BLaER1 (cell line): ENCODE results near the gene ANKRD13D.
A peak's percentile ranks its signal among the peaks of the same experiment; 100 is the strongest.

Experiments used
- H3K27ac ChIP-seq: shearing (Covaris generic); formaldehyde crosslinking; 2 replicates; pipeline ENCODE4 v1.8.1; 2022
- H3K27me3 ChIP-seq: shearing (Covaris generic); formaldehyde crosslinking; 2 replicates; pipeline ENCODE4 v1.8.1; 2022
- H3K36me3 ChIP-seq: shearing (Covaris generic); formaldehyde crosslinking; 2 replicates; pipeline ENCODE4 v1.8.1; 2022
- H3K4me1 ChIP-seq: shearing (Covaris generic); formaldehyde crosslinking; 2 replicates; pipeline ENCODE4 v1.8.1; 2022
- H3K4me2 ChIP-seq: shearing (Covaris generic); formaldehyde crosslinking; 2 replicates; pipeline ENCODE4 v1.8.1; 2022
- H3K4me3 ChIP-seq: shearing (Covaris generic); formaldehyde crosslinking; 2 replicates; pipeline ENCODE4 v1.8.1; 2022
- H3K9ac ChIP-seq: shearing (Covaris generic); formaldehyde crosslinking; 2 replicates; pipeline ENCODE4 v1.8.1; 2022
- H3K9me3 ChIP-seq: shearing (Covaris generic); formaldehyde crosslinking; 2 replicates; pipeline ENCODE4 v1.8.1; 2022
- H4K20me1 ChIP-seq: shearing (Covaris generic); formaldehyde crosslinking; 2 replicates; pipeline ENCODE4 v1.8.1; 2022
- Cebpa-rat ChIP-seq: shearing (Covaris generic); IDR thresholded peaks from 2 replicates; pipeline ENCODE4 v1.8.1; 2022

ANKRD13D gene

GRCh38 chr11:67337257-67337656, 48.2 kb downstream of the ANKRD13D start:
- Histone ChIP-seq H3K4me2 (no peak overlapping the region), H4K20me1 (no peaks in the 10 kb centered on the region), H3K4me3 (no peak overlapping the region), H3K9me3 (peaks cover 7% of the 10 kb centered on the region), H3K27ac (no peak overlapping the region), H3K9ac (no peak overlapping the region), H3K27me3 (no peaks in the 10 kb centered on the region), H3K4me1 (no peaks in the 10 kb centered on the region), H3K36me3 (no peaks in the 10 kb centered on the region; the same call in 1 of the 2 replicates)
- TF ChIP-seq Cebpa-rat: no peak

DNA sequence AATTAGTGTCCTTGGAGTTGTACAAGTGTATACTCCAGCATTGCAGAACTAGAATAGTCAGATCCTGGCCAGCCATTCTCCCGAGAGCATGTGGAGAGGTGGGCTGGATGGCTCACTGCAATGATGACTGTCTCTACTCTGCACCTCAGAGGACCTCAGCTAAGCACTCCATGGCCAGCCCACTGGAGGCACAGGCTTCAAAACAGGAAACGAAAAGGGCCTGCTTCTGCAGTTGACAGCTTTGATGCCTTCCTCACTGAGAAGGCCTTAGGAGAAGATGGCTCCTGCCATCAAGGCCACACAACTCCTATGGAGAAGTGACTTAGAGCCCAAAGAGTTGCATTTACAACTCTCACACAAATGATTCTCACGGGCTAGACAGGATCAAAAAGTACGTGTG, 55.2 kb downstream of the ANKRD13D start:
- Histone ChIP-seq H4K20me1 (no peaks in the 10 kb centered on the region), H3K4me1 (peaks cover 30% of the 10 kb centered on the region), H3K27ac (no peak overlapping the region), H3K4me2 (peak overlapping the region; percentile 34), H3K9me3 (peaks cover 11% of the 10 kb centered on the region), H3K9ac (no peak overlapping the region), H3K4me3 (no peak overlapping the region), H3K27me3 (no peaks in the 10 kb centered on the region), H3K36me3 (no peaks in the 10 kb centered on the region)
- no peak for TF ChIP-seq Cebpa-rat

- H3K27me3 ChIP-seq: no peaks in the 10 kb centered on the region
- no peak overlapping the region for H3K27ac ChIP-seq
- no peak overlapping the region for H3K4me3 ChIP-seq
- peaks cover 11% of the 10 kb centered on the region for H3K9me3 ChIP-seq
- peaks cover 40% of the 10 kb centered on the region for H3K4me1 ChIP-seq
- no peaks in the 10 kb centered on the region for H4K20me1 ChIP-seq
- TF ChIP-seq Cebpa-rat: no peak
- no peaks in the 10 kb centered on the region for H3K36me3 ChIP-seq
- H3K4me2 ChIP-seq: peak overlapping the region; percentile 34
- H3K9ac ChIP-seq: no peak overlapping the region
Observed at GRCh38 chr11:67345247-67345919, 56.3 kb downstream of the ANKRD13D start.

DNA sequence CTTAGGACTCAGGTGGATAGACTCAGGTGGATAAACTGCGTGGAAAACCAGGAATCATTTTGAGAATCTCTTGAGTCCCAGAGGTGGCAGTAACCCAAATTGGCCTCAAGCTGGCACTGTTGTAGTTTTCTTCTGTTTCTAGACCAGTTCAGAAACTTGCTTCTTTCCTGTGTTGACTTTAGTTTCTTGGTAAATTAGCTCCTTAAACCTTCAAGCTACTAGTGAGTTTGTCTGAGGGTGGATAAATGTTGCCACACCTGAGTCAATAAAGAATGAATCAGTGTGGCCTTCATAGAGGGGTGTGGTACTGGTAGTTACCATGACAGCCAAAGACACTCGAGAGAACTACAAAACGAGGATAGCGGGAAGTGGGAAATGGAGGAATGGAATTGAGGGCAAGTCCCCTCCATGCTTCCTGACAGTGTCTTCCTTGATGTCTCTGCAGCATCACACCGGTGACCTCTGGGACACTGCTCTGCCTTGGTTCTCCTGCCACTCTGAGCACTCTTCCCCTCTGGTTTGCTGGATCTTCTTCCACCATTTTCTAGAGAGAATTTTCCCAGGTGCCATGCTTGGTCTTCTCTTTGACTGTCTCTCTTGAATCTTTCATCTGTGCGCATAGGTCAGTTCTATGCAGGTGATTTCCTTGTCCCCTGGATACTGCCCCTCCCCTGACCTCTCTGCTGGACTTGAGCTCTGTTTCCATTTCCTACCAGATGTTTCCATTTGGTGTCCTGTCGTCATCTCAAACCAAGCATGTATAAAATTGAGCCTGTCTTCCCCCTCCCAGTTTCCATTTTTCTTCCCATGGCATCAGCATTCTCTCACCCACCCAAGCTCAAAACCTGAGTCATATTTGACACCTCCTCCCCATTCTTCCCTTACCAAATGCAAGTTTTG, 57.1 kb downstream of the ANKRD13D start:
- Histone ChIP-seq H3K4me3 (no peak overlapping the region), H3K4me1 (peaks cover 48% of the 10 kb centered on the region), H3K36me3 (no peaks in the 10 kb centered on the region), H3K9me3 (peaks cover 11% of the 10 kb centered on the region), H4K20me1 (no peaks in the 10 kb centered on the region), H3K27ac (no peak overlapping the region), H3K27me3 (no peaks in the 10 kb centered on the region), H3K4me2 (no peak overlapping the region), H3K9ac (no peak overlapping the region)
- no peak for TF ChIP-seq Cebpa-rat

- Histone ChIP-seq H4K20me1 (no peaks in the 10 kb centered on the region), H3K9ac (no peak overlapping the region), H3K4me1 (peaks cover 67% of the 10 kb centered on the region), H3K27ac (no peak overlapping the region), H3K36me3 (no peaks in the 10 kb centered on the region), H3K4me3 (no peak overlapping the region), H3K4me2 (no peak overlapping the region), H3K27me3 (no peaks in the 10 kb centered on the region), H3K9me3 (no peaks in the 10 kb centered on the region)
- TF ChIP-seq Cebpa-rat: no peak
Observed at GRCh38 chr11:67347964-67348749, 59.1 kb downstream of the ANKRD13D start.

DNA sequence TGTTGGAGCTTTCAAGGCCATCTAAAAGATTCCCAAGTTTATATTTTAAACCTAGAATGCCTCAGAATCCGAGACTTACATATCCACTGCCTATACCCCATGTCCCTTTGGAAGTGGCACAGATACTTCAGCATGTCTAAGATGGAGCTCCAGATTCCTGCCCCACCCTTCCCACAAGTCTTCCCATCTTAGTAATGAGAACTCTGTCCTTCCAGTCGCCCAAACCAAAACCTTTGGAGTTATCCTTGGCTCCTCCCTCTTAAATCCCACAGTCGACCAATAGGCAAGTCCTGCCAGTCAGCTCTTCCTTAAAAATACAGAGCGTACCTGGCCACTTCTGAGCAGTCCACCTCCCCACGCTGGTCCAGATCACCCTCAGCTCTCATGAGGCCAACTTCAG, 59.9 kb downstream of the ANKRD13D start:
- Histone ChIP-seq H3K4me3 (no peak overlapping the region), H3K27ac (no peak overlapping the region), H3K4me1 (peaks cover 67% of the 10 kb centered on the region), H3K9me3 (no peaks in the 10 kb centered on the region), H3K36me3 (no peaks in the 10 kb centered on the region), H3K4me2 (no peak overlapping the region), H3K9ac (no peak overlapping the region), H4K20me1 (no peaks in the 10 kb centered on the region), H3K27me3 (no peaks in the 10 kb centered on the region)
- TF ChIP-seq Cebpa-rat: no peak

DNA sequence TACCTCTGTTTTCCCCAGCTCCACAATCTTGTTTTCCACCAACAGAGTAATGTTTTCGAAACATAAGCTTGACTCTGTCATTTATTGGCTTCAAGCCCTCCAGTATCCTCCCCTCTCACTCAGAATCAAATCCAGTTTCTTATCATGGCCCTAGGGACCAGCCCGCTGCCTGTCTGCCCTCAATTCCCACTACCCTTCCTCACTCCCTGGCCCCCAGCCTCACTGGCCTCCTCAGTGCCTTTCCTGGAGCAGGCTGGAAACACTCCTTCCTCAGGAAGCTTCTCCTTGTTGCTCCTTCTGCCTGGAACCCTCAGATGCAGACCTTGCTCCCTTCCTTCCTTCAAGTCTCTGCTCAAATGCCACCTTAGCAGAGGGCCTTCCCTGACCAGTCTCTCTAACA, 60.4 kb downstream of the ANKRD13D start:
- Histone ChIP-seq H3K27me3 (no peaks in the 10 kb centered on the region), H3K27ac (no peak overlapping the region), H3K4me2 (no peak overlapping the region; the same call in 1 of the 2 replicates), H4K20me1 (no peaks in the 10 kb centered on the region), H3K4me3 (no peak overlapping the region), H3K9ac (no peak overlapping the region), H3K36me3 (no peaks in the 10 kb centered on the region), H3K9me3 (no peaks in the 10 kb centered on the region), H3K4me1 (peaks cover 67% of the 10 kb centered on the region)
- TF ChIP-seq Cebpa-rat: no peak

DNA sequence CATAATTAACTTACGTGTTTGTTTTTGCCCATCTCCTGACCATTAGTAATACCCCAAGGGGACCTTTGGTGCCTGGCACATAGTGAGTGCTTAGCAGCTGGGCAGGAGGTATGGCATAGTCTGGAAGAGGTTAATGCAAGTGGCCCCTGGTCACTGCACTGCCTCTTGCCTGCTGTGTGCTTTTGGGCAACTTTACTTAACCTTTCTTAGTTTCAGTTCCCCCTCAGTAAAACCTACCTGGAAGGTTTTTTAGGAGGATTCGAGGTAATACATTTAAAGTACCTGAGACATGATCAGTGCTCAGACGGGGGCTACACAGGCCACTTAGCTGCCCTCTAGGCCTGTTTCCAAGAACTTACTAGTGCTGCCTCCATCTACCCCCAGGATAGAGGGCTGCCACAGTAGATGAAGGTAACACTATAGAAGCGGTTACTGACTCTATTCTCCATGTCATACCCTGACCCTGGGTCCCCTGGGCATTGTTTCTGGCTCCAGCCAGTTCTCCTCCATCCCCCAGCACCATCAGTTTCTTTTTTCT, 60.9 kb downstream of the ANKRD13D start:
- Histone ChIP-seq H3K9me3 (no peaks in the 10 kb centered on the region), H3K36me3 (no peaks in the 10 kb centered on the region), H3K4me1 (peaks cover 67% of the 10 kb centered on the region), H3K9ac (0 out of 2 replicates have a peak overlapping the region, but pooled peaks have one; percentile 10), H3K4me3 (no peak overlapping the region), H3K4me2 (peak overlapping the region; percentile 34; the same call in 1 of the 2 replicates), H3K27ac (no peak overlapping the region), H4K20me1 (no peaks in the 10 kb centered on the region), H3K27me3 (no peaks in the 10 kb centered on the region)
- TF ChIP-seq Cebpa-rat: no peak

- Histone ChIP-seq H3K36me3 (no peaks in the 10 kb centered on the region), H3K4me2 (peak overlapping the region; percentile 99), H3K4me3 (0 out of 2 replicates have a peak overlapping the region, but pooled peaks have one; percentile 22), H3K27ac (peak overlapping the region; percentile 62), H3K4me1 (peaks cover 67% of the 10 kb centered on the region), H3K9ac (peak overlapping the region; percentile 60), H3K27me3 (no peaks in the 10 kb centered on the region), H3K9me3 (no peaks in the 10 kb centered on the region), H4K20me1 (no peaks in the 10 kb centered on the region)
- TF ChIP-seq Cebpa-rat: no peak
Observed at GRCh38 chr11:67351275-67352005, 62.3 kb downstream of the ANKRD13D start.
